SK-N-SH treated with all-trans-retinoic acid at 6 μM for 48 hours (cell line): ENCODE data around the gene ITGB3.

Experiments
- ATAC-seq: fragments of 200-7000 bp; cut with Tn5 transposase; 3 replicates; pipeline ENCODE4 v1.9.1; 2020; ENCODE audit warnings: mild to moderate bottlenecking, moderate library complexity
- ARNTL ChIP-seq: fragments of 450-650 bp; formaldehyde crosslinking; IDR thresholded peaks from 2 replicates; pipeline ENCODE4 v1.5.0; 2020; ENCODE audit warnings: low read depth, mild to moderate bottlenecking, moderate library complexity, borderline replicate concordance
- BACH2 ChIP-seq: fragments of 250-450 bp; sonication (Bioruptor Pico); IDR thresholded peaks from 2 replicates; pipeline ENCODE4 v1.9.0; 2021; ENCODE audit warnings: mild to moderate bottlenecking, borderline replicate concordance
- CSDC2 ChIP-seq: fragments of 250-450 bp; sonication (Bioruptor Pico); IDR thresholded peaks from 2 replicates; pipeline ENCODE4 v1.5.0; 2020; ENCODE audit warnings: mild to moderate bottlenecking, moderate library complexity
- ESRRG ChIP-seq: fragments of 250-450 bp; sonication (Bioruptor Pico); IDR thresholded peaks from 2 replicates; pipeline ENCODE4 v1.6.1; 2021; ENCODE audit warnings: mild to moderate bottlenecking
- GLIS3 ChIP-seq: fragments of 250-450 bp; sonication (Bioruptor Pico); IDR thresholded peaks from 2 replicates; pipeline ENCODE4 v1.5.0; 2020; ENCODE audit warnings: mild to moderate bottlenecking, moderate library complexity
- ISL1 ChIP-seq: fragments of 250-450 bp; sonication (Bioruptor Pico); IDR thresholded peaks from 2 replicates; pipeline ENCODE4 v2.1.2; 2022; ENCODE audit warnings: mild to moderate bottlenecking, moderate library complexity
- OSR1 ChIP-seq: fragments of 250-450 bp; sonication (Bioruptor Pico); IDR thresholded peaks from 2 replicates; pipeline ENCODE4 v1.8.0; 2022; ENCODE audit warnings: moderate library complexity, mild to moderate bottlenecking, inconsistent platforms
- PPARA ChIP-seq: fragments of 250-450 bp; sonication (Bioruptor Pico); IDR thresholded peaks from 2 replicates; pipeline ENCODE4 v1.5.0; 2020; ENCODE audit warnings: mild to moderate bottlenecking, borderline replicate concordance
- RARB ChIP-seq: fragments of 250-450 bp; sonication (Bioruptor Pico); IDR thresholded peaks from 2 replicates; pipeline ENCODE4 v1.8.0; 2021; ENCODE audit warnings: mild to moderate bottlenecking, moderate library complexity
- SNAI2 ChIP-seq: fragments of 250-450 bp; sonication (Bioruptor Pico); IDR thresholded peaks from 2 replicates; pipeline ENCODE4 v1.5.0; 2020; ENCODE audit warnings: mild to moderate bottlenecking, moderate library complexity
- TCF4 ChIP-seq: fragments of 250-450 bp; sonication (Bioruptor Pico); IDR thresholded peaks from 2 replicates; pipeline ENCODE4 v1.8.0; 2021; ENCODE audit warnings: mild to moderate bottlenecking, moderate library complexity, borderline replicate concordance
- ZC3H10 ChIP-seq: fragments of 250-450 bp; sonication (Bioruptor Pico); IDR thresholded peaks from 2 replicates; pipeline ENCODE4 v1.5.1; 2021; ENCODE audit warnings: mild to moderate bottlenecking, moderate library complexity
- ZFP3 ChIP-seq: fragments of 250-450 bp; sonication (Bioruptor Pico); IDR thresholded peaks from 2 replicates; pipeline ENCODE4 v1.5.0; 2020; ENCODE audit warnings: mild to moderate bottlenecking, moderate library complexity
- ZFP30 ChIP-seq: fragments of 450-650 bp; formaldehyde crosslinking; IDR thresholded peaks from 2 replicates; pipeline ENCODE4 v1.5.0; 2022; ENCODE audit warnings: mild to moderate bottlenecking, moderate library complexity
- ZNF565 ChIP-seq: fragments of 450-650 bp; formaldehyde crosslinking; conservative IDR thresholded peaks from 2 replicates; pipeline ENCODE4 v1.5.0; 2020; ENCODE audit warnings: low read depth, mild to moderate bottlenecking, moderate library complexity
- ZNF70 ChIP-seq: fragments of 450-650 bp; formaldehyde crosslinking; IDR thresholded peaks from 2 replicates; pipeline ENCODE4 v1.5.0; 2020; ENCODE audit warnings: mild to moderate bottlenecking, moderate library complexity
- ZNF8 ChIP-seq: fragments of 450-650 bp; formaldehyde crosslinking; IDR thresholded peaks from 2 replicates; pipeline ENCODE4 v1.5.0; 2020; ENCODE audit warnings: mild to moderate bottlenecking, moderate library complexity
- TF ChIP-seq, protein P1 (sequence below): fragments of 250-450 bp; sonication (Bioruptor Pico); IDR thresholded peaks from 2 replicates; pipeline ENCODE4 v1.8.0; 2020; ENCODE audit warnings: mild to moderate bottlenecking, moderate library complexity, borderline replicate concordance
- TF ChIP-seq, protein P2 (sequence below): fragments of 250-450 bp; sonication (Bioruptor Pico); IDR thresholded peaks from 2 replicates; pipeline ENCODE4 v1.8.0; 2021; ENCODE audit warnings: low read depth, mild to moderate bottlenecking, moderate library complexity, borderline replicate concordance
- TF ChIP-seq, protein P3 (sequence below): fragments of 250-450 bp; sonication (Bioruptor Pico); IDR thresholded peaks from 2 replicates; pipeline ENCODE4 v1.5.1; 2020; ENCODE audit warnings: low read depth, mild to moderate bottlenecking, moderate library complexity
- TF ChIP-seq, protein P4 (sequence below): fragments of 250-450 bp; sonication (Bioruptor Pico); IDR thresholded peaks from 2 replicates; pipeline ENCODE4 v1.5.1; 2021; ENCODE audit warnings: mild to moderate bottlenecking, moderate library complexity

ITGB3 gene

DNA sequence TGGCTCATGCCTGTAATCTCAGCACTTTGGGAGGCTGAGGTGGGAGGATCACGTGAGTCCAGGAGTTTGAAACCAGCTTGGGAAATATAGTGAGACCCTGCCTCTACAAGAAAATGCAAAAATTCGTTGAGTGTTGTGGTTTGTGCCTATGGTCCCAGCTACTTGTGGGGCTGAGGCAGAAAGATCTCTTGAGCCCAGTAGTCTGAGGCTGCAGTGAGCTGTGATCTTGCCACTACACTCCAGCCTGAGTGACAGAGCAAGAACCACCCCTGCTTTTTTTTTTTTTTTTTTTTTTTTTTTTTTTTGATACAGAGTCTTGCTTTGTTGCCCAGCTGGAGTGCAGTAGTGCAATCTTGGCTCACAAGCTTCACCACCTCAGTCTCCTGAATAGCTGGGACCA lies 34.0 kb downstream of the ITGB3 start:
- TF ChIP-seq RARB (CRISPR knock-in tag) (no peak), OSR1 (CRISPR knock-in tag) (no peak), ESRRG (CRISPR knock-in tag) (no peak), ZC3H10 (no peak)
- TF ChIP-seq, protein P1, sequence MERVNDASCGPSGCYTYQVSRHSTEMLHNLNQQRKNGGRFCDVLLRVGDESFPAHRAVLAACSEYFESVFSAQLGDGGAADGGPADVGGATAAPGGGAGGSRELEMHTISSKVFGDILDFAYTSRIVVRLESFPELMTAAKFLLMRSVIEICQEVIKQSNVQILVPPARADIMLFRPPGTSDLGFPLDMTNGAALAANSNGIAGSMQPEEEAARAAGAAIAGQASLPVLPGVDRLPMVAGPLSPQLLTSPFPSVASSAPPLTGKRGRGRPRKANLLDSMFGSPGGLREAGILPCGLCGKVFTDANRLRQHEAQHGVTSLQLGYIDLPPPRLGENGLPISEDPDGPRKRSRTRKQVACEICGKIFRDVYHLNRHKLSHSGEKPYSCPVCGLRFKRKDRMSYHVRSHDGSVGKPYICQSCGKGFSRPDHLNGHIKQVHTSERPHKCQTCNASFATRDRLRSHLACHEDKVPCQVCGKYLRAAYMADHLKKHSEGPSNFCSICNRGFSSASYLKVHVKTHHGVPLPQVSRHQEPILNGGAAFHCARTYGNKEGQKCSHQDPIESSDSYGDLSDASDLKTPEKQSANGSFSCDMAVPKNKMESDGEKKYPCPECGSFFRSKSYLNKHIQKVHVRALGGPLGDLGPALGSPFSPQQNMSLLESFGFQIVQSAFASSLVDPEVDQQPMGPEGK (CRISPR knock-in tag), result no peak
- ATAC-seq, result no peak

DNA sequence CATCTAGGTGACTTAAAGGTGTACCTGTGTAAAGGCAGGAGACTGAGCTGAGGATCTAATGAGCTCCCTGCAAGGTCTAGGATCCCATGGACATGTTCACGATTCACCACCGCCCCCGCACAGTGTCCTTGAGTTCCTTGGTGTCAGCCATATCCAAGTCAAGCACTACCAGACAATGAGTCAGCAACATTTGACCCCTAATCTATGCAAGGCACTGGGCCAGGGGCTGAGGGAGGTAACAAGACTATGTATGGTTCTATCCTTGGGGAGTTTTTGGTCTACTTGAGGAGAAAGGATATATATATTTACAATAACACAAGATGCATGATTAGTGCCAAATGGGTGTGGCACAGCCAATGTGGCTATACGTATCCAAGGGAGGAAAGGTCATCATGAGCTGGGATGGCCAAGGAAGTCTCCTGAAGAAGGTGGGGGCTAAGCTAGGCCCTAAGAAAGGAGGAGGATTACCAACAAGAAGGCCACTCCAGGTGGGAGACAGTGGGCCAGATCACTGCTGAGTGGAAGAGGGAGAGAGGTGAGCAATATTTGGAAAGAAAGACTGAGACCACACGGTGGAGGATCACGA lies 35.0 kb downstream of the ITGB3 start:
- ATAC-seq, result no peak
- TF ChIP-seq ZNF565 (CRISPR knock-in tag), result no peak
- no peak for TF ChIP-seq ZFP3 (CRISPR knock-in tag)
- TF ChIP-seq, protein P2, sequence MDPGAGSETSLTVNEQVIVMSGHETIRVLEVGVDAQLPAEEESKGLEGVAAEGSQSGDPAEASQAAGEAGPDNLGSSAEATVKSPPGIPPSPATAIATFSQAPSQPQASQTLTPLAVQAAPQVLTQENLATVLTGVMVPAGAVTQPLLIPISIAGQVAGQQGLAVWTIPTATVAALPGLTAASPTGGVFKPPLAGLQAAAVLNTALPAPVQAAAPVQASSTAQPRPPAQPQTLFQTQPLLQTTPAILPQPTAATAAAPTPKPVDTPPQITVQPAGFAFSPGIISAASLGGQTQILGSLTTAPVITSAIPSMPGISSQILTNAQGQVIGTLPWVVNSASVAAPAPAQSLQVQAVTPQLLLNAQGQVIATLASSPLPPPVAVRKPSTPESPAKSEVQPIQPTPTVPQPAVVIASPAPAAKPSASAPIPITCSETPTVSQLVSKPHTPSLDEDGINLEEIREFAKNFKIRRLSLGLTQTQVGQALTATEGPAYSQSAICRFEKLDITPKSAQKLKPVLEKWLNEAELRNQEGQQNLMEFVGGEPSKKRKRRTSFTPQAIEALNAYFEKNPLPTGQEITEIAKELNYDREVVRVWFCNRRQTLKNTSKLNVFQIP (CRISPR knock-in tag), result no peak
- TF ChIP-seq, protein P3, sequence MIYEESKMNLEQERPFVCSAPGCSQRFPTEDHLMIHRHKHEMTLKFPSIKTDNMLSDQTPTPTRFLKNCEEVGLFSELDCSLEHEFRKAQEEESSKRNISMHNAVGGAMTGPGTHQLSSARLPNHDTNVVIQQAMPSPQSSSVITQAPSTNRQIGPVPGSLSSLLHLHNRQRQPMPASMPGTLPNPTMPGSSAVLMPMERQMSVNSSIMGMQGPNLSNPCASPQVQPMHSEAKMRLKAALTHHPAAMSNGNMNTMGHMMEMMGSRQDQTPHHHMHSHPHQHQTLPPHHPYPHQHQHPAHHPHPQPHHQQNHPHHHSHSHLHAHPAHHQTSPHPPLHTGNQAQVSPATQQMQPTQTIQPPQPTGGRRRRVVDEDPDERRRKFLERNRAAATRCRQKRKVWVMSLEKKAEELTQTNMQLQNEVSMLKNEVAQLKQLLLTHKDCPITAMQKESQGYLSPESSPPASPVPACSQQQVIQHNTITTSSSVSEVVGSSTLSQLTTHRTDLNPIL, result no peak
- no peak for TF ChIP-seq ZFP30 (CRISPR knock-in tag)
- TF ChIP-seq ZNF8 (CRISPR knock-in tag), result no peak
- no peak for TF ChIP-seq ZNF70 (CRISPR knock-in tag)
- TF ChIP-seq BACH2 (CRISPR knock-in tag), result no peak
- no peak for TF ChIP-seq TCF4 (CRISPR knock-in tag)
- no peak for TF ChIP-seq ARNTL
- TF ChIP-seq RARB (CRISPR knock-in tag), result no peak
- TF ChIP-seq CSDC2, result no peak
- TF ChIP-seq GLIS3 (CRISPR knock-in tag), result no peak

DNA sequence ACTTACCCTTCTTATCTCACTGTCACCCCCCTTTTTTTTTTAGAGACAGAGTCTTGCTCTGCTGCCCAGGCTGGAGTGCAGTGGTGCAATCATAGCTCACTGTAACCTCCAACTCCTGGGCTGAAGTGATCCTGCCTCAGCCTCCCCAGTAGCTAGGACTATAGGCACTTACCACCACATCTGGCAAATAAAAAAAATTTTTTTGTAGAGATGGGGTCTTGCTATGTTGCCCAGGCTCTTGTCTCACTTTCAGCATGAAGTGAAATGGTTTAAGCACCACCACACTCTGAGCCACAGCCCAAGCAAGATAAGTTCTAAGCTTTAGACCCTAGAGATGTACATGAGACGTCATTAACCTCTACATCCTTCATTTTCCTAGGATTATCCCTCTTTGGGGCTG lies 35.7 kb downstream of the ITGB3 start:
- no peak for TF ChIP-seq ISL1 (CRISPR knock-in tag)
- TF ChIP-seq BACH2 (CRISPR knock-in tag), result no peak
- TF ChIP-seq, protein P1 (CRISPR knock-in tag), result no peak
- no peak for TF ChIP-seq ZFP3 (CRISPR knock-in tag)
- no peak for TF ChIP-seq PPARA (CRISPR knock-in tag)
- TF ChIP-seq RARB (CRISPR knock-in tag), result no peak
- no peak for TF ChIP-seq ZNF70 (CRISPR knock-in tag)
- no peak for TF ChIP-seq CSDC2
- no peak for TF ChIP-seq TCF4 (CRISPR knock-in tag)
- TF ChIP-seq ESRRG (CRISPR knock-in tag), result no peak
- TF ChIP-seq, protein P4, sequence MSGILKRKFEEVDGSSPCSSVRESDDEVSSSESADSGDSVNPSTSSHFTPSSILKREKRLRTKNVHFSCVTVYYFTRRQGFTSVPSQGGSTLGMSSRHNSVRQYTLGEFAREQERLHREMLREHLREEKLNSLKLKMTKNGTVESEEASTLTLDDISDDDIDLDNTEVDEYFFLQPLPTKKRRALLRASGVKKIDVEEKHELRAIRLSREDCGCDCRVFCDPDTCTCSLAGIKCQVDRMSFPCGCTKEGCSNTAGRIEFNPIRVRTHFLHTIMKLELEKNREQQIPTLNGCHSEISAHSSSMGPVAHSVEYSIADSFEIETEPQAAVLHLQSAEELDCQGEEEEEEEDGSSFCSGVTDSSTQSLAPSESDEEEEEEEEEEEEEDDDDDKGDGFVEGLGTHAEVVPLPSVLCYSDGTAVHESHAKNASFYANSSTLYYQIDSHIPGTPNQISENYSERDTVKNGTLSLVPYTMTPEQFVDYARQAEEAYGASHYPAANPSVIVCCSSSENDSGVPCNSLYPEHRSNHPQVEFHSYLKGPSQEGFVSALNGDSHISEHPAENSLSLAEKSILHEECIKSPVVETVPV (CRISPR knock-in tag), result no peak
- TF ChIP-seq ARNTL, result no peak
- TF ChIP-seq, protein P3, result no peak
- TF ChIP-seq ZNF8 (CRISPR knock-in tag), result no peak
- TF ChIP-seq, protein P2 (CRISPR knock-in tag), result no peak
- TF ChIP-seq ZNF565 (CRISPR knock-in tag), result no peak
- no peak for TF ChIP-seq SNAI2 (CRISPR knock-in tag)
- TF ChIP-seq, all 23 proteins: peak for 0
- ATAC-seq, result no peak
